NCI-H2171 (cell line): ENCODE data around the gene PCSK1.

Experiments used
- DNase-seq: peaks from one replicate; lab custom pipeline; 2025; lab: John Stamatoyannopoulos, UW

The PCSK1 gene

GRCh38 chr5:96433066-96433447 lies at the start of gene PCSK1:
PCSK1 (minus strand) TSS chr5:96433248; CDS start chr5:96433042, 206 bp downstream.
- peak; percentile 9 for DNase-seq

- DNase-seq, result no peak
Measured at GRCh38 chr5:96481867-96482266, 48.8 kb upstream of the PCSK1 start.

DNA sequence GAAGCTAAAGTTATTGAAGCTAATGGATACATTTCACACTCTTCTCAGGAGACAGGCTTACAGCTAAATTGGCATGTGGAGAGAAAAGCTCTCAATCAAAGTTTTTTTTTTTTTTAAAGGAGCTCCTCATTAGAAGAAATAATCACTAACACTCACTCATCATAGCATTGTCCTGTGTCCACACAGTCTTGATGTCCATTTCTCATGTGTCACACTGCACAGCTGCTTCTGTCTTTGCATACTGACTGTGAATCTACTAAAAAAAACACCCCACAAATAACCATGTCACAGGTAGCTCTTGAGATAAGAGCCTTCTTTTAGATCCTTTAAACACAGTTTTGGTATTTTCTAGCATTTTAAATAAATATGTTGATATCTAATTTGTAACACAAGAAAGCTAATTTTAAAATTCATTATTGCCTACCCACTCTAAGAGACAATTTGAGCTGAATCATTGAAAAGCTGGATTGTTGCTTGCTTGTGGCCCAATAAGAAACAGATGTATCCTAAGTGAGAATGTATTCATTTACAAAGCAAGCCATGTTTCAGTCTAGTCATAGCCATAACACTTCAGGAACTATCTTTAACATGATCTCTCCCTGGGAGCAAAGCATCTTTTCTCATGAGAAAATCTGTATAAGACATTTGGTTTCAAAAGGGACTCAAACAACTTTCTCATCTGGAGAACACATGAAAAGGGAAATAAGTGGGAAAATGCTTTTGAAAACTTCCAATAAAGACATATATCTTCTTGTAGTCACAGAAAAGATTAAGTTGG lies 48.1 kb upstream of the PCSK1 start:
- no peak for DNase-seq

GRCh38 chr5:96478983-96479382 lies 45.9 kb upstream of the PCSK1 start:
- no peak for DNase-seq

DNA sequence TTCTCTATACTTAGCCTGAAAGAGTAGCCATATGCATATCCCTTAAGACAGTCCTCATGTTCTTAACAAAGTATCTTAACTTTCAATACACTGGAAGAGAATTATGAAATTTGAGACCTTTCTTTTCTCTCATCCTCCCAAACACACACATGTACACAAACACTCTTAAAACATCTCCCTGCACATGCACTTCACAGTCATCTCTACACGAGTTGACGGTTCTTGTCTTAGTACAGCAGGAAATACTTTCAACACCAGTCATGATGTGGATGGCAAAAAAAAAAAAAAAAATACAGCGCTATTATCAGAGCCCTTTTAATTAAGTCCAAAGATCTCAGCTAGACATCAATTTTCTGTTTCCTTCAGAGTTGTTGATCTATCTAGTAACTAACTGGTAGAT lies 43.6 kb upstream of the PCSK1 start:
- DNase-seq, result no peak

DNA sequence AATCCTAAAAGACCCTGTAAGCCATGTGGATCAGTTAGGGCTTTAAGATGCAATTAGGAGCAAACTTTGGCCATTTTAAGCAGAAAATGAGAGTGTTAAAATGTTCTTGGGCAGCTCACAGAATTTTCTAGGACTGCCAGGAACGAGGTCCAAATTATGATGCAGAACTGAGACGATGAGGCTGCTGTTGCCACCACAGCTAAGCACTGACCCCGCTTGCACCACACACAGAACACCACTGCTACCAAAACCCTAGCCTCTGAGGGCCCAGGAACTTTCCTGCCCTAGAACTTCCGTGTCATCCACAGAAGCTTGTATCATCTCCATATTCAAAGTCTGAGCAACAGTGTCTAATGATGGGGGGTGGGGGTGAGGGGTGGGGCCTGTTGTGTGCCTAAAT lies 41.0 kb upstream of the PCSK1 start:
- DNase-seq, result no peak

DNA sequence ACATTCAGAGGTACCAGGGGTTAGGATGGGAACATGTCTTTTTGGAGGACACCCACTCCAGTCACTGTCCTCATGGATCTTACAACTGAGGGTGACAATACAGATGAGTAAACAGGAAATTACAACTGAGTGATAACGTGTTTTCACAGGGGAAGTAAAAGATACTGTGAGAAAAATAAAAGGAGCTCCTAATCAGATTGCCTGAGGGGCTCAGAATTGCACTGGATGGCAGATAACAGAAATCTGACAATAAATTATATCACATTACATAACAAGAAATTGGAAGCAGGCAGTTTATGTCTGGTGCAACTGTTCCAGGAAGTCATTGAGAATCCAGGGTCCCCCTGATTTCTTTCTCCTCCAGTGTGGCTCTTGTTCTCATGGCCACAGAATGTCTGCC lies 40.1 kb upstream of the PCSK1 start:
- DNase-seq, result no peak

GRCh38 chr5:96470785-96471184 lies 37.7 kb upstream of the PCSK1 start:
- DNase-seq, result no peak

DNA sequence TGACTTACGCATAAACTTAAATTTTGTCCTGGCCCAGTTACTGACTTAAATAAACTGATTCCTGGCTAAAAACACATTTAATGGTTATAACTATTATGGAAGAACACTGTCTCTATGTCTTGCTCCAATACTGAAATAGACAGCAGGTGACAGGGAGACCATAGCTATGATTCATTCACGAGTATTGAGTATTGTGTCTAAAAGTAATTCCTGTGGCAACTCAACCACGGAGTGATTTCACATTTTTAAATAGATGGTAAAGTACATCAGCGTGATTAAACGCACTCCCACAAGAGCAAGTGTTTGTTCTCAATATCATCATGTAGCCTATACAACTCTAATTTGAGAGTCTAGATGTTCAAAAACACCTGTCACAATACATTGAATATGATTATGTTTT lies 35.9 kb upstream of the PCSK1 start:
- no peak for DNase-seq

DNA sequence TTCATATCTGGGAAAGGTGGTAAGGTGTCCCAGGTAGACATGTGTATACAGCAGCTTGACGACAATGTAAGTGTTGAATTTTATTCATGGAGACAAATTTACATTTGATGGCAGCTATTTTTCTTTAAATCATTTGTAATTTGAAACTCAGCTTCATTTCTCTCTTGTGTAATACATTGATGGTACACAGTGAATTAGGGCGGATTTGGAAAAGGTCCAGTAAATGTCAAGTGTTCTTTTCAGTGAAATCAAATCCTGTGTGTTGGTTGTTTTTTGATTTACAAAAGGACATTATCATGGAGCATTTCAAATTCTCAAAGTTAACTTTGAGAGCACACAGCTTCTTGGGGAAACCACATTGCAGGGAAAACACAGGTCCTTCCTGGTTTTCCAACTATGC lies 30.0 kb upstream of the PCSK1 start:
- no peak for DNase-seq

- DNase-seq, result no peak
Measured at GRCh38 chr5:96459313-96460121, 26.5 kb upstream of the PCSK1 start.

DNA sequence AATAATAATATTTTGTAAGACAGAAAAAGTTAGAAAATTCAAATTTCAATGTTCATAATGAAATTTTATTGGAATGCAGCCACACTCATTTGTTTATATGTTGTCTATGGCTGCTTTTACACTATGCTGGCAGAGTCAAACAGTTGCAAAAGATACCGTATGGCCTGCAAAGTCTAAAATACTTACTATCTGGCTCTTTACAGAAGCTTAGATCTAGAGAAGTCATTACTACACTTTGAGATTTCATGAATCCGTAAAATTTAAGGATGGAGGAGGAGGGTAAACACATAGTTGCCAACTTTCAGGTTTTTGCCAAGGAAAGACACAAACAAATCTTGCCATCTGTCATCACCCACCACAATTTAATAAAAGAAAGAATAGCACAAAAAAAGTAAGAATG lies 25.1 kb upstream of the PCSK1 start:
- DNase-seq, result no peak

DNA sequence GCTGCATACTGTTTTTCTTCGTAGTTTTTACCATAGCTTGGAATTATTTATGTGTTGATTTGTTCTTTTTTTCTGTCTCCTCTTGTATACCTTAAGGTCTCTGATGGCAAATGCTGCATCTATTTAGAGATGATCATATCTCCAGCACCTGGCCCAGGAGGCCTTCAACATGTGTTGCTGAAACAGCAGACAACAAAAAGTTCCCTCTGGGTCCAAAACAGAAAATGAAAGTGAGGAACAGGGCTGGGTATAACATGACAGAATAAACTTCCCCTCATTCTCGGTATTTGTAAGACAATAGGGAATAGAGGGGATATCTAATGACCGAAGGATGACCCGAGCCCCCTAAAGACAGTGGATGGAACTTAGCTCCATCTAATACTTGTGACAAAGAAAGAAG lies 22.7 kb upstream of the PCSK1 start:
- DNase-seq, result no peak

GRCh38 chr5:96453394-96453793 lies 20.3 kb upstream of the PCSK1 start:
- DNase-seq, result no peak

DNA sequence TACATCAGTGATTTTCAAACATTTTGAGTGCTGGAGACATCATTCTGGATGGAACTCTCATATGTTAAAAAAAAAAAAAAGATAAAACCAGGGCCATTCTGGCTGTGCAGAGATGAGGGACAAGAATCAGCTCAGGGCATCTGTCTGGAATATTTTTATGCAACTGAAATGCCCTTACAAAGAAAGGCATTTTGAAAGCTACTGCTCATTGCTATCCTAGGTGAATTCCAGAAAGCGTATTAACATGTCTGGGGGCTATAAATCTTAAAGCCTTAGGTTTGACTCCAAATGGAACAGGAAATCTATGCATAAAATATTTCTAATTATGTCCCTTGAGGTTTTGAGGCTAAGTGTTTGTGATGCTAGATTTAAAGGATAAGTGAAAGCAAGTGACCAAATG lies 14.9 kb upstream of the PCSK1 start:
- DNase-seq, result no peak

- DNase-seq, result no peak
Measured at GRCh38 chr5:96440185-96440538, 7.1 kb upstream of the PCSK1 start.

DNA sequence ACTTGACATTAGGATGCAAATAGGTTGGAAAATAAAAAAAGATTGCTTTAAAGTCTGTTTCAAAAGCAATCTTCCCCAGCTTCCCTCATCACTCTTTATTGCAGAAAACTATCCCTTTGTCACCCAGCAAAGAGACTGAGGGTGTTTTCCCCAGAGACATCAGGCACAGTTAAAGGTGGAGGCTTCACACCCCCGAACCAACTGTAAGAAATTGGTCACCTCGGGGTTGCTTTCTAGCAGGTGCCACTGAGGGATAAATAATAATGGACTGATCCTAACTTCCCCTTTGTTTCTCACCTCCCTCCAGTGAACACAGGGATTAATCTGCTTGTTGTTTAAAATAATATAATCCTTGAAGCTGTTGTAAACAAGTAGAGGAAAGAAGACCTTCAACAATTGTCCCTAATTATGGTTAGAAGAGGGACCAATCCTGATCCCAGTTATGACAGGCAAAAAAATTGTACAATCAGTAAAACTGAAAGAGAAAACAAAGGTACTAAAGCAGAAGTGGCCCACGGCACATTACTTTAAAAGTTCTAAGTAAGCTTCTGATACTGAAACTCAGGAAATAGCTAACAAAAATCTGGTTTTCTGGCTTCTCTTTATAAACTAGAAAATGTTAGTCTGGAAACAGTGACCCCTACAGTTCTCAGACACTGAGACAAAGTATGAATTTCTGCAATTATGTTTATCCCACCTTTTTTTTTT lies 6.6 kb upstream of the PCSK1 start:
- no peak for DNase-seq

DNA sequence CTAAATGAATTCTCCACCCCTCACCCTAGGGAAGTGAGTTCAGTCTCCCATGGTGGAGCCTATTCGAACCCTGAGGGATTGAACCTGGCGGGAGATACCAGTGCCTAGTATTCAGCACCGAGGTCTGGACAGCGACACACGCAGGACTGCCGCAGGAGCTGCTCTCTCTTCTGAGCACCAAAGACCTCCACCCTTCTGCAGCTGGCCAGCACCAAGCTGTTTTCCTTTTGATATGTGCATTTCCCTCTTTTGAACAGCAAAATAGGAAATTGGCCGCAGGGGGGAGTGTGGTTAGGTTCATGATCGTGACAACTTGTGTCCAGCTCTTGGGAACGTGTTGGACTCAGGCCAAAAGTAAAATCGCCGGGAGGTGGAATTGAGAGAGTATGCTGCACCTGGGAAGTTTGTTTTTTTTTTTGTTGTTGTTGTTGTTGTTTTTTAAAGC lies 1.2 kb upstream of the PCSK1 start:
- no peak for DNase-seq

GRCh38 chr5:96432216-96433065 lies 607 bp downstream of the PCSK1 start:
- peak; percentile 60 for DNase-seq

GRCh38 chr5:96431376-96432187 lies 1.5 kb downstream of the PCSK1 start:
- DNase-seq, result peak; percentile 42

GRCh38 chr5:96427824-96428223 lies 5.2 kb downstream of the PCSK1 start:
- DNase-seq, result no peak
